PFSK-1 (cell line): Measurements from ENCODE around the gene CLDN3.

Experiments used
- FOXP2 ChIP-seq: optimal IDR thresholded peaks from 2 replicates; pipeline ENCODE3; 2011; ENCODE audit warnings: borderline replicate concordance, control low read depth, inconsistent platforms; ENCODE audit not compliant: insufficient read depth; ENCODE audit errors: extremely low read length, extremely low read depth
- POLR2AphosphoS5 ChIP-seq: IDR thresholded peaks from 2 replicates; pipeline ENCODE4 v1.6.1; 2012; ENCODE audit warnings: low read depth, mild to moderate bottlenecking, control low read depth, low read length, moderate library complexity
- REST ChIP-seq, 2 experiments: IDR thresholded peaks; 2 replicates each; pipeline versions ENCODE4 v1.6.1 to v1.8.0; 2011 to 2012; ENCODE audit warnings: low read depth in 2 of 2, low read length in 2 of 2, control low read depth in 1 of 2, inconsistent platforms in 1 of 2, mild to moderate bottlenecking in 1 of 2, moderate library complexity in 1 of 2; ENCODE audit not compliant: insufficient read depth in 1 of 2
- SIN3A ChIP-seq: IDR thresholded peaks from 2 replicates; pipeline ENCODE4 v1.6.1; 2012; ENCODE audit warnings: mild to moderate bottlenecking, low read length, moderate library complexity, borderline replicate concordance; ENCODE audit not compliant: insufficient read depth
- TAF1 ChIP-seq: IDR thresholded peaks from 2 replicates; pipeline ENCODE4 v1.6.1; 2012; ENCODE audit warnings: low read length, control low read depth, borderline replicate concordance; ENCODE audit not compliant: insufficient read depth

GRCh38 chr7:73737491-73738219, 32.4 kb downstream of the CLDN3 start:
- TF ChIP-seq TAF1, result no peak
- no peak for TF ChIP-seq SIN3A
- TF ChIP-seq POLR2AphosphoS5, result no peak
- TF ChIP-seq REST (IDR thresholded peaks at IDR 0.05; ENCODE audit: insufficient read depth in 1 of 2, low read depth in 2 of 2, low read length in 2 of 2), result no peak
- TF ChIP-seq FOXP2, result no peak
